ENCODE data around the gene PRMT7.

DNA sequence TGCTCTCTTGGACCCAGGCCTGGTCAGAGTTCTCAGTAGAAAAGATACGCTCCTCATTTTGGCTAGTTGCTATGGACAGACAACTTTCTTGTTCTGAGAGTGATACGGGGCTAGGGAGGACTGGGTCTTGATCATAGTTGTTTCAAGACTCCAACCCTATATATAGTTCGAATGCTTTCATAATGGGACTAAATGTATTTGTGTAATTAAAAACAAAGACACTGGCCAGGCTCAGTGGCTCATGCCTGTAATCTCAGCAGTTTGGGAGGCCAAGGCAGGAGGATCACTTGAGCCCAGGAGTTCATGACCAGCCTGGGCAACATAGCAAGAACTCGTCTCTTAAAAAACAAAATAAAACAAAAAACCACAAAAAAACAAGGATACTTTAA, 28.8 kb upstream of the PRMT7 start:
- TF ChIP-seq, protein P1, sequence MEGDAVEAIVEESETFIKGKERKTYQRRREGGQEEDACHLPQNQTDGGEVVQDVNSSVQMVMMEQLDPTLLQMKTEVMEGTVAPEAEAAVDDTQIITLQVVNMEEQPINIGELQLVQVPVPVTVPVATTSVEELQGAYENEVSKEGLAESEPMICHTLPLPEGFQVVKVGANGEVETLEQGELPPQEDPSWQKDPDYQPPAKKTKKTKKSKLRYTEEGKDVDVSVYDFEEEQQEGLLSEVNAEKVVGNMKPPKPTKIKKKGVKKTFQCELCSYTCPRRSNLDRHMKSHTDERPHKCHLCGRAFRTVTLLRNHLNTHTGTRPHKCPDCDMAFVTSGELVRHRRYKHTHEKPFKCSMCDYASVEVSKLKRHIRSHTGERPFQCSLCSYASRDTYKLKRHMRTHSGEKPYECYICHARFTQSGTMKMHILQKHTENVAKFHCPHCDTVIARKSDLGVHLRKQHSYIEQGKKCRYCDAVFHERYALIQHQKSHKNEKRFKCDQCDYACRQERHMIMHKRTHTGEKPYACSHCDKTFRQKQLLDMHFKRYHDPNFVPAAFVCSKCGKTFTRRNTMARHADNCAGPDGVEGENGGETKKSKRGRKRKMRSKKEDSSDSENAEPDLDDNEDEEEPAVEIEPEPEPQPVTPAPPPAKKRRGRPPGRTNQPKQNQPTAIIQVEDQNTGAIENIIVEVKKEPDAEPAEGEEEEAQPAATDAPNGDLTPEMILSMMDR (IDR thresholded peaks at IDR 0.05) = no peak
- TF ChIP-seq POLR2AphosphoS5 (IDR thresholded peaks at IDR 0.05; ENCODE audit: low read depth, low read length) (no peak), SIN3A (IDR thresholded peaks at IDR 0.05; ENCODE audit: borderline replicate concordance, insufficient read depth, low read depth, low read length) (no peak)

Data from Panc1 (cell line).